ENCODE measurements around the gene ECSIT.
"Not testable (repeated sequence)": the region's sequence is repeated elsewhere in the genome, so short reads cannot be mapped to it uniquely, and the experiment has no call there.

GRCh38 chr19:11573763-11574162, 44.8 kb upstream of the ECSIT start:
- TF ChIP-seq CTCF (IDR thresholded peaks at IDR 0.05 in 4 of 5, conservative IDR thresholded peaks at IDR 0.05 in 1 of 5); POLR2A (IDR thresholded peaks at IDR 0.05): not testable (repeated sequence)
